GM23338 (cell line): Measurements from ENCODE around the gene PRSS21. TPM values are rescaled to one million over a fixed set of nuclear protein-coding genes. Genes with fewer than 3 reads are reported as not detected.

ENCODE experiments used
- ATAC-seq: fragments of 200-7000 bp; cut with Tn5 transposase; 3 replicates; pipeline ENCODE4 v1.9.1; 2020
- DNase-seq: peaks from one replicate; pipeline ENCODE4 v3.0.0-alpha.2; 2015; ENCODE audit warnings: low spot score
- H2AFZ ChIP-seq: fragments of 200-600 bp; sonication (generic); 2 replicates; pipeline ENCODE4 v1.8.0; 2016; ENCODE audit warnings: antibody characterized with exemption, mild to moderate bottlenecking, moderate library complexity
- H3F3A ChIP-seq: fragments of 200-600 bp; sonication (generic); replicated peaks from 2 replicates; pipeline ENCODE4 v1.8.0; 2017; ENCODE audit warnings: antibody characterized with exemption, mixed run types, low read depth
- H3K27ac ChIP-seq: fragments of 200-600 bp; sonication (generic); 2 replicates; pipeline ENCODE4 v1.6.1; 2016; ENCODE audit warnings: low read depth
- H3K27me3 ChIP-seq: fragments of 200-600 bp; sonication (generic); 2 replicates; pipeline ENCODE4 v1.8.0; 2016; ENCODE audit warnings: mild to moderate bottlenecking, mixed run types, moderate library complexity; ENCODE audit not compliant: insufficient read depth
- H3K36me3 ChIP-seq: fragments of 200-600 bp; sonication (generic); 2 replicates; pipeline ENCODE4 v1.8.0; 2016; ENCODE audit warnings: mild to moderate bottlenecking; ENCODE audit not compliant: insufficient read depth
- H3K4me1 ChIP-seq: fragments of 200-600 bp; sonication (generic); 2 replicates; pipeline ENCODE4 v1.8.0; 2016; ENCODE audit warnings: mild to moderate bottlenecking, moderate library complexity; ENCODE audit not compliant: insufficient read depth
- H3K4me2 ChIP-seq: fragments of 200-600 bp; sonication (generic); 2 replicates; pipeline ENCODE4 v1.7.1; 2017; ENCODE audit warnings: mixed run types
- H3K4me3 ChIP-seq: fragments of 200-600 bp; sonication (generic); 2 replicates; pipeline ENCODE4 v1.6.1; 2016; ENCODE audit warnings: mixed run types
- H3K79me2 ChIP-seq: fragments of 200-600 bp; sonication (generic); replicated peaks from 2 replicates; pipeline ENCODE4 v1.8.0; 2017; ENCODE audit warnings: mild to moderate bottlenecking; ENCODE audit not compliant: insufficient read depth
- H3K9me2 ChIP-seq: fragments of 200-600 bp; sonication (generic); 2 replicates; pipeline ENCODE4 v1.8.0; 2017; ENCODE audit not compliant: insufficient read depth
- H4K20me1 ChIP-seq: fragments of 200-600 bp; sonication (generic); replicated peaks from 2 replicates; pipeline ENCODE4 v1.8.0; 2017; ENCODE audit warnings: mild to moderate bottlenecking; ENCODE audit not compliant: insufficient read depth
- H3K27ac Mint-ChIP-seq: 2 replicates; pipeline ENCODE4 v1.8.0; 2020; ENCODE audit warnings: inconsistent platforms, mild to moderate bottlenecking, moderate library complexity, mixed read lengths
- H3K27me3 Mint-ChIP-seq: 3 replicates; pipeline ENCODE4 v1.8.0; 2022; ENCODE audit warnings: low read depth, mild to moderate bottlenecking, moderate library complexity, mixed read lengths, inconsistent platforms; ENCODE audit not compliant: insufficient read depth, poor library complexity
- H3K36me3 Mint-ChIP-seq: 3 replicates; pipeline ENCODE4 v1.8.0; 2021; ENCODE audit warnings: low read depth, mild to moderate bottlenecking, inconsistent platforms, moderate library complexity, mixed read lengths
- H3K4me1 Mint-ChIP-seq: 3 replicates; pipeline ENCODE4 v1.8.0; 2020; ENCODE audit warnings: mild to moderate bottlenecking, inconsistent platforms, mixed read lengths
- H3K4me3 Mint-ChIP-seq: 3 replicates; pipeline ENCODE4 v1.8.0; 2021; ENCODE audit warnings: moderate library complexity, mild to moderate bottlenecking, inconsistent platforms, mixed read lengths
- H3K9me3 Mint-ChIP-seq: 3 replicates; pipeline ENCODE4 v1.8.0; 2020; ENCODE audit warnings: moderate library complexity, mild to moderate bottlenecking, inconsistent platforms, mixed read lengths
- CTCF ChIP-seq, 2 experiments: fragments of 200-600 bp in 1 of 2; sonication (generic) in 1 of 2; conservative IDR thresholded peaks; 2 replicates each; pipeline versions ENCODE4 v1.5.1 to v1.6.1; 2016 to 2017; ENCODE audit warnings: antibody characterized with exemption in 2 of 2, low read depth in 2 of 2, mild to moderate bottlenecking in 2 of 2, moderate library complexity in 1 of 2
- NANOG ChIP-seq: IDR thresholded peaks from 2 replicates; pipeline ENCODE4 v1.6.1; 2016; ENCODE audit warnings: antibody characterized with exemption, borderline replicate concordance
- STAT1 ChIP-seq: IDR thresholded peaks from one replicate; pipeline ENCODE4 v1.6.1; 2016; ENCODE audit warnings: antibody characterized with exemption; ENCODE audit not compliant: unreplicated experiment
- ZNF331 ChIP-seq: fragments of 250-450 bp; sonication (Bioruptor Pico); IDR thresholded peaks from 2 replicates; pipeline ENCODE4 v1.5.0; 2020; ENCODE audit warnings: low read depth, mild to moderate bottlenecking, moderate library complexity
- ZNF462 ChIP-seq: fragments of 250-450 bp; sonication (Bioruptor Pico); IDR thresholded peaks from 2 replicates; pipeline ENCODE4 v1.5.0; 2020; ENCODE audit warnings: mild to moderate bottlenecking, moderate library complexity
- polyA plus RNA-seq: library from polyadenylated mRNA; unstranded; fragments of >200 nt; fragmentation: Nextera tagmentation; extraction: Ambion mirVana; gene quantifications from 2 replicates; pipeline ENCODE4 v1.2.1, GENCODE V29; 2016
- total RNA-seq: library from RNA; depleted of rRNA; stranded (reverse); fragments of >200 nt; shearing (Covaris generic); gene quantifications from 2 replicates; pipeline ENCODE4 v1.2.3, GENCODE V29; 2014
- TF ChIP-seq, protein P1 (sequence below): IDR thresholded peaks from one replicate; pipeline ENCODE4 v1.6.1; 2018; ENCODE audit warnings: antibody characterized with exemption; ENCODE audit not compliant: unreplicated experiment

PRSS21 gene
- total and polyA plus RNA-seq, 2 experiments from 2014 or later, result 2.4 to 3.1 TPM

GRCh38 chr16:2818272-2818876 is 1.3 kb downstream of the PRSS21 start:
- peaks cover 4% of the 10 kb centered on the region for H3K27me3 Mint-ChIP-seq
- Histone ChIP-seq H3K36me3 (no peaks in the 10 kb centered on the region), H3K27me3 (no peaks in the 10 kb centered on the region), H2AFZ (no peak overlapping the region), H3K27ac (no peak overlapping the region), H3K9me2 (no peaks in the 10 kb centered on the region), H3K4me2 (no peak overlapping the region), H3K4me3 (no peak overlapping the region), H3K4me1 (no peaks in the 10 kb centered on the region), H3F3A (no peaks in the 10 kb centered on the region), H3K79me2 (no peaks in the 10 kb centered on the region), H4K20me1 (no peaks in the 10 kb centered on the region)
- ATAC-seq, result no peak
- no peaks in the 10 kb centered on the region for H3K4me1 Mint-ChIP-seq
- no peaks in the 10 kb centered on the region for H3K9me3 Mint-ChIP-seq
- no peak overlapping the region for H3K4me3 Mint-ChIP-seq
- no peak overlapping the region; the same call in 1 of the 2 replicates for H3K27ac Mint-ChIP-seq
- DNase-seq, result no peak
- H3K36me3 Mint-ChIP-seq, result no peaks in the 10 kb centered on the region
- TF ChIP-seq STAT1 (no peak), ZNF331 (CRISPR knock-in tag) (no peak), NANOG (no peak), CTCF (conservative IDR thresholded peaks at IDR 0.05; ENCODE audit: low read depth in 2 of 2) (no peak), ZNF462 (CRISPR knock-in tag) (no peak)
- TF ChIP-seq, protein P1, sequence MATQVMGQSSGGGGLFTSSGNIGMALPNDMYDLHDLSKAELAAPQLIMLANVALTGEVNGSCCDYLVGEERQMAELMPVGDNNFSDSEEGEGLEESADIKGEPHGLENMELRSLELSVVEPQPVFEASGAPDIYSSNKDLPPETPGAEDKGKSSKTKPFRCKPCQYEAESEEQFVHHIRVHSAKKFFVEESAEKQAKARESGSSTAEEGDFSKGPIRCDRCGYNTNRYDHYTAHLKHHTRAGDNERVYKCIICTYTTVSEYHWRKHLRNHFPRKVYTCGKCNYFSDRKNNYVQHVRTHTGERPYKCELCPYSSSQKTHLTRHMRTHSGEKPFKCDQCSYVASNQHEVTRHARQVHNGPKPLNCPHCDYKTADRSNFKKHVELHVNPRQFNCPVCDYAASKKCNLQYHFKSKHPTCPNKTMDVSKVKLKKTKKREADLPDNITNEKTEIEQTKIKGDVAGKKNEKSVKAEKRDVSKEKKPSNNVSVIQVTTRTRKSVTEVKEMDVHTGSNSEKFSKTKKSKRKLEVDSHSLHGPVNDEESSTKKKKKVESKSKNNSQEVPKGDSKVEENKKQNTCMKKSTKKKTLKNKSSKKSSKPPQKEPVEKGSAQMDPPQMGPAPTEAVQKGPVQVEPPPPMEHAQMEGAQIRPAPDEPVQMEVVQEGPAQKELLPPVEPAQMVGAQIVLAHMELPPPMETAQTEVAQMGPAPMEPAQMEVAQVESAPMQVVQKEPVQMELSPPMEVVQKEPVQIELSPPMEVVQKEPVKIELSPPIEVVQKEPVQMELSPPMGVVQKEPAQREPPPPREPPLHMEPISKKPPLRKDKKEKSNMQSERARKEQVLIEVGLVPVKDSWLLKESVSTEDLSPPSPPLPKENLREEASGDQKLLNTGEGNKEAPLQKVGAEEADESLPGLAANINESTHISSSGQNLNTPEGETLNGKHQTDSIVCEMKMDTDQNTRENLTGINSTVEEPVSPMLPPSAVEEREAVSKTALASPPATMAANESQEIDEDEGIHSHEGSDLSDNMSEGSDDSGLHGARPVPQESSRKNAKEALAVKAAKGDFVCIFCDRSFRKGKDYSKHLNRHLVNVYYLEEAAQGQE, result no peak
